HCT116 (cell line): Measurements from ENCODE around the gene RNF186. TPM values are rescaled to one million over a fixed set of nuclear protein-coding genes. Genes with fewer than 3 reads are reported as not detected.

Source experiments
- ATAC-seq: fragments of 200-7000 bp; cut with Tn5 transposase; 2 replicates; pipeline ENCODE4 v1.9.1; 2020; ENCODE audit warnings: mild to moderate bottlenecking, moderate library complexity
- BruUV-seq: library from RNA; stranded (reverse); fragments of 400-500 nt; replicated peaks from 2 replicates; lab custom pipeline; 2021; lab: Mats Ljungman, UMichigan
- CTCF ChIA-PET: fragments of 300-600 bp; sonication (Branson Sonifier 250); formaldehyde crosslinking; loops from one replicate; lab custom pipeline; 2021; ENCODE audit warnings: antibody characterized with exemption; lab: Charles Lee
- POLR2A ChIA-PET: fragments of 300-600, 350-600 bp; sonication (Branson Sonifier 250); formaldehyde crosslinking; loops from one replicate; lab custom pipeline; 2021; ENCODE audit warnings: antibody characterized with exemption; lab: Charles Lee
- RAD21 ChIA-PET, 2 experiments: fragments of 300-600 bp; sonication (Branson Sonifier 250); formaldehyde crosslinking; loops; one replicate each; lab custom pipeline; 2023; ENCODE audit warnings: low total read pairs in 2 of 2; ENCODE audit not compliant: uncharacterized antibody in 2 of 2, unreplicated experiment in 2 of 2, low non-redundant PET in 1 of 2; lab: Charles Lee
- DNase-seq: peaks from one replicate; pipeline ENCODE4 v3.0.0-alpha.2; 2010; ENCODE audit warnings: low read depth, low spot score
- H2AFZ ChIP-seq: fragments of 200-600 bp; shearing (Covaris generic), sonication (generic); 2 replicates; pipeline ENCODE4 v1.6.1; 2017; ENCODE audit warnings: low read depth, mixed run types, mixed read lengths, antibody characterized with exemption, low read length; ENCODE audit not compliant: poor library complexity, severe bottlenecking
- H3K27ac ChIP-seq: 2 replicates; pipeline ENCODE4 v1.5.1; 2012; ENCODE audit warnings: low read depth, low read length
- H3K27me3 ChIP-seq: fragments of 200-600 bp; sonication (generic); 2 replicates; pipeline ENCODE4 v1.6.1; 2016; ENCODE audit warnings: mixed run types, low read length, mixed read lengths; ENCODE audit not compliant: insufficient read depth
- H3K36me3 ChIP-seq, 2 experiments: fragments of 200-500 bp in 1 of 2; fragments of 200-600 bp in 1 of 2; sonication (Bioruptor generic) in 1 of 2; sonication (generic) in 1 of 2; 2 replicates each; pipeline versions ENCODE4 v1.5.1 to v1.6.1; 2014 to 2016; ENCODE audit warnings: low read length in 2 of 2, inconsistent platforms in 1 of 2, mixed read lengths in 1 of 2, mixed run types in 1 of 2; ENCODE audit not compliant: insufficient read depth in 2 of 2, control insufficient read depth in 1 of 2
- H3K4me1 ChIP-seq, 2 experiments: fragments of 200-600 bp in 1 of 2; sonication (generic) in 1 of 2; 2 replicates each; pipeline versions ENCODE4 v1.5.1 to v1.6.1; 2012 to 2017; ENCODE audit warnings: low read length in 2 of 2, inconsistent platforms in 1 of 2, mild to moderate bottlenecking in 1 of 2, mixed read lengths in 1 of 2, mixed run types in 1 of 2, moderate library complexity in 1 of 2; ENCODE audit not compliant: insufficient read depth in 2 of 2, control insufficient read depth in 1 of 2
- H3K4me2 ChIP-seq: fragments of 200-600 bp; sonication (generic); 2 replicates; pipeline ENCODE4 v1.6.1; 2017; ENCODE audit warnings: mixed run types, low read length, mixed read lengths
- H3K4me3 ChIP-seq, 2 experiments: fragments of 200-600 bp in 1 of 2; sonication (generic) in 1 of 2; replicated peaks in 1 of 2; 2 replicates each; pipeline ENCODE4 v1.5.1; 2011 to 2016; ENCODE audit warnings: low read length in 2 of 2, control low read depth in 1 of 2, low read depth in 1 of 2, mild to moderate bottlenecking in 1 of 2, mixed read lengths in 1 of 2, mixed run types in 1 of 2
- H3K79me2 ChIP-seq: fragments of 200-600 bp; sonication (generic); 2 replicates; pipeline ENCODE4 v1.6.1; 2017; ENCODE audit warnings: mild to moderate bottlenecking, mixed run types, low read length, moderate library complexity, mixed read lengths; ENCODE audit not compliant: insufficient read depth
- H3K9ac ChIP-seq: fragments of 200-600 bp; sonication (generic); 2 replicates; pipeline ENCODE4 v1.6.1; 2016; ENCODE audit warnings: low read length, mixed read lengths
- H3K9me2 ChIP-seq: fragments of 200-600 bp; sonication (generic), shearing (Covaris generic); 2 replicates; pipeline ENCODE4 v1.6.1; 2017; ENCODE audit warnings: mixed run types, mild to moderate bottlenecking, moderate library complexity; ENCODE audit not compliant: insufficient read depth
- H3K9me3 ChIP-seq, 2 experiments: fragments of 200-500 bp in 1 of 2; fragments of 200-600 bp in 1 of 2; sonication (Bioruptor generic) in 1 of 2; sonication (generic) in 1 of 2; 2 replicates each; pipeline ENCODE4 v1.6.1; 2014 to 2017; ENCODE audit warnings: low read length in 2 of 2, mixed read lengths in 2 of 2, inconsistent platforms in 1 of 2, low read depth in 1 of 2, mild to moderate bottlenecking in 1 of 2, mixed run types in 1 of 2, moderate library complexity in 1 of 2; ENCODE audit not compliant: control insufficient read depth in 1 of 2, insufficient read depth in 1 of 2
- H4K20me1 ChIP-seq: fragments of 200-600 bp; sonication (generic), shearing (Covaris generic); 2 replicates; pipeline ENCODE4 v1.6.1; 2017; ENCODE audit warnings: mixed run types, mild to moderate bottlenecking, moderate library complexity; ENCODE audit not compliant: insufficient read depth
- ATF3 ChIP-seq: IDR thresholded peaks from 2 replicates; pipeline ENCODE4 v1.6.1; 2012
- CBX3 ChIP-seq: IDR thresholded peaks from 2 replicates; pipeline ENCODE4 v1.6.1; 2012; ENCODE audit warnings: low read depth
- EGR1 ChIP-seq: IDR thresholded peaks from 2 replicates; pipeline ENCODE4 v1.6.1; 2012; ENCODE audit warnings: low read depth
- ELF1 ChIP-seq: IDR thresholded peaks from 2 replicates; pipeline ENCODE4 v1.6.1; 2012; ENCODE audit warnings: low read depth, borderline replicate concordance
- EZH2 ChIP-seq: fragments of 200-600 bp; sonication (generic); IDR thresholded peaks from 2 replicates; pipeline ENCODE4 v1.6.1; 2017; ENCODE audit warnings: antibody characterized with exemption, mixed run types
- EZH2phosphoT487 ChIP-seq: fragments of 200-600 bp; IDR thresholded peaks from 2 replicates; pipeline ENCODE4 v1.6.1; 2018; ENCODE audit warnings: antibody characterized with exemption, borderline replicate concordance
- JUND ChIP-seq: IDR thresholded peaks from 2 replicates; pipeline ENCODE4 v1.6.1; 2012
- MAX ChIP-seq: IDR thresholded peaks from 2 replicates; pipeline ENCODE4 v1.6.1; 2012
- POLR2A ChIP-seq: IDR thresholded peaks from 2 replicates; pipeline ENCODE4 v1.7.0; 2011; ENCODE audit warnings: borderline replicate concordance; ENCODE audit not compliant: insufficient read depth, insufficient read length; ENCODE audit errors: extremely low read depth
- POLR2AphosphoS5 ChIP-seq: IDR thresholded peaks from 2 replicates; pipeline ENCODE4 v1.6.1; 2011; ENCODE audit warnings: mild to moderate bottlenecking, low read depth, low read length, moderate library complexity
- RAD21 ChIP-seq: IDR thresholded peaks from 2 replicates; pipeline ENCODE4 v1.6.1; 2012; ENCODE audit warnings: low read depth, mild to moderate bottlenecking
- SIN3A ChIP-seq: IDR thresholded peaks from 2 replicates; pipeline ENCODE4 v1.6.1; 2012; ENCODE audit warnings: low read depth
- SP1 ChIP-seq: IDR thresholded peaks from 2 replicates; pipeline ENCODE4 v1.6.1; 2012; ENCODE audit warnings: low read depth
- SRF ChIP-seq: IDR thresholded peaks from 2 replicates; pipeline ENCODE4 v1.6.1; 2012; ENCODE audit warnings: low read depth
- YY1 ChIP-seq: IDR thresholded peaks from 2 replicates; pipeline ENCODE4 v1.6.1; 2011; ENCODE audit warnings: low read length, low read depth, moderate library complexity, mild to moderate bottlenecking; ENCODE audit not compliant: insufficient replicate concordance; ENCODE audit errors: extremely low read depth
- ZFX ChIP-seq: fragments of 450-650 bp; IDR thresholded peaks from 2 replicates; pipeline ENCODE4 v1.6.1; 2017
- intact Hi-C: fragments of 100-400 bp; cut with micrococcal nuclease; formaldehyde crosslinking; loops from 2 replicates; pipeline ENCODE4 v1.10.0; 2022
- total RNA-seq: library from RNA; stranded (reverse); gene quantifications from one replicate; pipeline ENCODE4 v1.2.1, GENCODE V29; 2021; ENCODE audit not compliant: unreplicated experiment
- TF ChIP-seq, protein P1 (sequence below), 3 experiments: fragments of 200-600 bp in 1 of 3; sonication (generic) in 1 of 3; IDR thresholded peaks in 2 of 3; conservative IDR thresholded peaks in 1 of 3; 2 replicates each; pipeline ENCODE4 v1.5.1; 2012 to 2017; ENCODE audit warnings: low read depth in 2 of 3, low read length in 2 of 3, antibody characterized with exemption in 1 of 3, borderline replicate concordance in 1 of 3, control low read depth in 1 of 3, mild to moderate bottlenecking in 1 of 3, mixed read lengths in 1 of 3, mixed run types in 1 of 3, moderate library complexity in 1 of 3; ENCODE audit not compliant: insufficient read depth in 1 of 3

Gene RNF186
- total RNA-seq, 1 experiment from 2014 or later: not detected

- no peaks in the 10 kb centered on the region for H3K27me3 ChIP-seq
- intact Hi-C loops: no loop called here
- RAD21 ChIA-PET: no interaction called here
- H4K20me1 ChIP-seq: no peaks in the 10 kb centered on the region
- no peak overlapping the region for H3K4me3 ChIP-seq
- no peaks in the 10 kb centered on the region for H3K79me2 ChIP-seq
- H3K4me2 ChIP-seq: no peak overlapping the region
- CTCF ChIA-PET: no interaction called here
- TF ChIP-seq SRF (no peak), SP1 (no peak)
- H3K27ac ChIP-seq: no peak overlapping the region
- H3K9me3 ChIP-seq: no peaks in the 10 kb centered on the region
- no TSS peak for BruUV-seq
- DNase-seq: no peak
- POLR2A ChIA-PET: no interaction called here
- ATAC-seq: no peak
- H3K9me2 ChIP-seq: no peaks in the 10 kb centered on the region
- H3K4me1 ChIP-seq: no peaks in the 10 kb centered on the region
- H2AFZ ChIP-seq: peak overlapping the region; percentile 92
- no peaks in the 10 kb centered on the region for H3K36me3 ChIP-seq
- H3K9ac ChIP-seq: no peak overlapping the region
These were observed 39.8 kb upstream of the RNF186 start for GRCh38 chr1:19854866-19855265.

GRCh38 chr1:19852036-19852435, 37.0 kb upstream of the RNF186 start:
- H3K27ac ChIP-seq: no peak overlapping the region
- H2AFZ ChIP-seq: no peak overlapping the region
- no peak overlapping the region for H3K4me2 ChIP-seq
- RAD21 ChIA-PET: no interaction called here
- H3K9me2 ChIP-seq: no peaks in the 10 kb centered on the region
- H3K4me1 ChIP-seq: no peaks in the 10 kb centered on the region
- no TSS peak for BruUV-seq
- CTCF ChIA-PET: interaction anchor here (1.1 kb wide), 1 partner anchor 41 kb away, joined by 3 read pairs; no protein-coding TSS in a partner anchor
- TF ChIP-seq YY1: no peak
- TF ChIP-seq CBX3: no peak
- no peak for TF ChIP-seq MAX
- no peak for TF ChIP-seq EZH2
- TF ChIP-seq EZH2phosphoT487: no peak
- no peak for TF ChIP-seq JUND
- TF ChIP-seq POLR2AphosphoS5: no peak
- no peak for TF ChIP-seq POLR2A
- no peak for TF ChIP-seq RAD21
- no peak for TF ChIP-seq SRF
- no peak for TF ChIP-seq SIN3A
- TF ChIP-seq ELF1: no peak
- TF ChIP-seq ATF3: no peak
- no peak for TF ChIP-seq SP1
- TF ChIP-seq ZFX: no peak
- TF ChIP-seq EGR1: no peak
- TF ChIP-seq, protein P1, sequence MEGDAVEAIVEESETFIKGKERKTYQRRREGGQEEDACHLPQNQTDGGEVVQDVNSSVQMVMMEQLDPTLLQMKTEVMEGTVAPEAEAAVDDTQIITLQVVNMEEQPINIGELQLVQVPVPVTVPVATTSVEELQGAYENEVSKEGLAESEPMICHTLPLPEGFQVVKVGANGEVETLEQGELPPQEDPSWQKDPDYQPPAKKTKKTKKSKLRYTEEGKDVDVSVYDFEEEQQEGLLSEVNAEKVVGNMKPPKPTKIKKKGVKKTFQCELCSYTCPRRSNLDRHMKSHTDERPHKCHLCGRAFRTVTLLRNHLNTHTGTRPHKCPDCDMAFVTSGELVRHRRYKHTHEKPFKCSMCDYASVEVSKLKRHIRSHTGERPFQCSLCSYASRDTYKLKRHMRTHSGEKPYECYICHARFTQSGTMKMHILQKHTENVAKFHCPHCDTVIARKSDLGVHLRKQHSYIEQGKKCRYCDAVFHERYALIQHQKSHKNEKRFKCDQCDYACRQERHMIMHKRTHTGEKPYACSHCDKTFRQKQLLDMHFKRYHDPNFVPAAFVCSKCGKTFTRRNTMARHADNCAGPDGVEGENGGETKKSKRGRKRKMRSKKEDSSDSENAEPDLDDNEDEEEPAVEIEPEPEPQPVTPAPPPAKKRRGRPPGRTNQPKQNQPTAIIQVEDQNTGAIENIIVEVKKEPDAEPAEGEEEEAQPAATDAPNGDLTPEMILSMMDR (IDR thresholded peaks at IDR 0.05 in 2 of 3, conservative IDR thresholded peaks at IDR 0.05 in 1 of 3; ENCODE audit: borderline replicate concordance in 1 of 3, insufficient read depth in 1 of 3, low read depth in 2 of 3, low read length in 2 of 3): no peak
- no peak for ATAC-seq
- no peaks in the 10 kb centered on the region for H3K27me3 ChIP-seq
- no peak overlapping the region for H3K9ac ChIP-seq
- H3K4me3 ChIP-seq: no peak overlapping the region
- POLR2A ChIA-PET: interaction anchor here (0.6 kb wide), 1 partner anchor 11 kb away, joined by 3 read pairs; no protein-coding TSS in a partner anchor
- intact Hi-C loops: no loop called here
- no peaks in the 10 kb centered on the region for H3K9me3 ChIP-seq
- H3K36me3 ChIP-seq: no peaks in the 10 kb centered on the region
- no peaks in the 10 kb centered on the region for H3K79me2 ChIP-seq
- no peaks in the 10 kb centered on the region for H4K20me1 ChIP-seq
- no peak for DNase-seq
